ENCODE results near the gene EFCAB3.
"Not testable (repeated sequence)": the region's sequence is repeated elsewhere in the genome, so short reads cannot be mapped to it uniquely, and the experiment has no call there.

Gene EFCAB3

GRCh38 chr17:62465271-62465670 lies 84.9 kb downstream of the EFCAB3 start:
- DNase-seq = not testable (repeated sequence)

Data from effector CD4-positive, alpha-beta T cell (primary cell).